ENCODE results near the gene WDFY3.
A peak's percentile ranks its signal among the peaks of the same experiment; 100 is the strongest.
"Not testable (repeated sequence)": the region's sequence is repeated elsewhere in the genome, so short reads cannot be mapped to it uniquely, and the experiment has no call there.

The WDFY3 gene

GRCh38 chr4:84808332-84808731 is 158.2 kb downstream of the WDFY3 start:
- Histone ChIP-seq H3K9me3 (replicated peaks; ENCODE audit: low read length) (no peaks in the 10 kb centered on the region), H3K4me1 (ENCODE audit: control insufficient read depth, insufficient read depth, low read length) (peaks cover 14% of the 10 kb centered on the region), H3K36me3 (ENCODE audit: insufficient read depth, low read length) (peaks cover 23% of the 10 kb centered on the region), H3K4me2 (ENCODE audit: low read length) (no peak overlapping the region), H3K9ac (ENCODE audit: low read depth, low read length) (no peak overlapping the region), H3K4me3 (ENCODE audit: low read length) (no peak overlapping the region), H3K27me3 (ENCODE audit: control insufficient read depth, insufficient read depth, low read length) (no peaks in the 10 kb centered on the region)

- peaks cover 14% of the 10 kb centered on the region for H3K4me1 ChIP-seq (ENCODE audit: control insufficient read depth, insufficient read depth, low read length)
- H3K36me3 ChIP-seq (ENCODE audit: insufficient read depth, low read length) = peaks cover 32% of the 10 kb centered on the region
- not testable (repeated sequence) for H3K4me3 ChIP-seq (ENCODE audit: low read length); H3K9ac ChIP-seq (ENCODE audit: low read depth, low read length); H3K4me2 ChIP-seq (ENCODE audit: low read length); H3K9me3 ChIP-seq (replicated peaks; ENCODE audit: low read length); H3K27me3 ChIP-seq (ENCODE audit: control insufficient read depth, insufficient read depth, low read length)
Measured at GRCh38 chr4:84806541-84806940, 159.9 kb downstream of the WDFY3 start.

- H3K4me2 ChIP-seq (ENCODE audit: low read length) = peak overlapping the region; percentile 33
- peak overlapping the region; percentile 27 for H3K9ac ChIP-seq (ENCODE audit: low read depth, low read length)
- no peaks in the 10 kb centered on the region for H3K9me3 ChIP-seq (replicated peaks; ENCODE audit: low read length)
- no peak overlapping the region for H3K4me3 ChIP-seq (ENCODE audit: low read length)
- H3K4me1 ChIP-seq (ENCODE audit: control insufficient read depth, insufficient read depth, low read length) = peaks cover 23% of the 10 kb centered on the region
- H3K27me3 ChIP-seq (ENCODE audit: control insufficient read depth, insufficient read depth, low read length) = no peaks in the 10 kb centered on the region
- H3K36me3 ChIP-seq (ENCODE audit: insufficient read depth, low read length) = peaks cover 35% of the 10 kb centered on the region
Measured at GRCh38 chr4:84804136-84804535, 162.4 kb downstream of the WDFY3 start.

- Histone ChIP-seq H3K4me2 (ENCODE audit: low read length) (peak overlapping the region; percentile 33), H3K4me3 (ENCODE audit: low read length) (no peak overlapping the region), H3K4me1 (ENCODE audit: control insufficient read depth, insufficient read depth, low read length) (peaks cover 23% of the 10 kb centered on the region), H3K36me3 (ENCODE audit: insufficient read depth, low read length) (peaks cover 32% of the 10 kb centered on the region), H3K9me3 (replicated peaks; ENCODE audit: low read length) (no peaks in the 10 kb centered on the region), H3K9ac (ENCODE audit: low read depth, low read length) (no peak overlapping the region), H3K27me3 (ENCODE audit: control insufficient read depth, insufficient read depth, low read length) (no peaks in the 10 kb centered on the region)
Measured at GRCh38 chr4:84803720-84804119, 162.8 kb downstream of the WDFY3 start.

GRCh38 chr4:84803116-84803515 is 163.4 kb downstream of the WDFY3 start:
- no peaks in the 10 kb centered on the region for H3K9me3 ChIP-seq (replicated peaks; ENCODE audit: low read length)
- no peak overlapping the region for H3K4me3 ChIP-seq (ENCODE audit: low read length)
- H3K4me2 ChIP-seq (ENCODE audit: low read length) = no peak overlapping the region
- H3K4me1 ChIP-seq (ENCODE audit: control insufficient read depth, insufficient read depth, low read length) = peaks cover 23% of the 10 kb centered on the region
- H3K27me3 ChIP-seq (ENCODE audit: control insufficient read depth, insufficient read depth, low read length) = no peaks in the 10 kb centered on the region
- peaks cover 26% of the 10 kb centered on the region for H3K36me3 ChIP-seq (ENCODE audit: insufficient read depth, low read length)
- H3K9ac ChIP-seq (ENCODE audit: low read depth, low read length) = no peak overlapping the region

- peaks cover 23% of the 10 kb centered on the region for H3K4me1 ChIP-seq (ENCODE audit: control insufficient read depth, insufficient read depth, low read length)
- H3K9me3 ChIP-seq (replicated peaks; ENCODE audit: low read length) = no peaks in the 10 kb centered on the region
- H3K4me3 ChIP-seq (ENCODE audit: low read length) = no peak overlapping the region
- H3K27me3 ChIP-seq (ENCODE audit: control insufficient read depth, insufficient read depth, low read length) = no peaks in the 10 kb centered on the region
- H3K36me3 ChIP-seq (ENCODE audit: insufficient read depth, low read length) = peaks cover 23% of the 10 kb centered on the region
- no peak overlapping the region for H3K9ac ChIP-seq (ENCODE audit: low read depth, low read length)
- H3K4me2 ChIP-seq (ENCODE audit: low read length) = no peak overlapping the region
Measured at GRCh38 chr4:84800256-84800655, 166.2 kb downstream of the WDFY3 start.

- Histone ChIP-seq H3K4me2 (ENCODE audit: low read length) (no peak overlapping the region), H3K4me3 (ENCODE audit: low read length) (no peak overlapping the region), H3K27me3 (ENCODE audit: control insufficient read depth, insufficient read depth, low read length) (no peaks in the 10 kb centered on the region), H3K9me3 (replicated peaks; ENCODE audit: low read length) (no peaks in the 10 kb centered on the region), H3K36me3 (ENCODE audit: insufficient read depth, low read length) (peaks cover 27% of the 10 kb centered on the region), H3K4me1 (ENCODE audit: control insufficient read depth, insufficient read depth, low read length) (peaks cover 17% of the 10 kb centered on the region), H3K9ac (ENCODE audit: low read depth, low read length) (no peak overlapping the region)
Measured at GRCh38 chr4:84799318-84799717, 167.2 kb downstream of the WDFY3 start.

- Histone ChIP-seq H3K27me3 (ENCODE audit: control insufficient read depth, insufficient read depth, low read length) (no peaks in the 10 kb centered on the region), H3K9ac (ENCODE audit: low read depth, low read length) (no peak overlapping the region), H3K36me3 (ENCODE audit: insufficient read depth, low read length) (peaks cover 30% of the 10 kb centered on the region), H3K4me2 (ENCODE audit: low read length) (no peak overlapping the region), H3K4me1 (ENCODE audit: control insufficient read depth, insufficient read depth, low read length) (peaks cover 14% of the 10 kb centered on the region), H3K9me3 (replicated peaks; ENCODE audit: low read length) (no peaks in the 10 kb centered on the region), H3K4me3 (ENCODE audit: low read length) (no peak overlapping the region)
Measured at GRCh38 chr4:84796394-84796793, 170.1 kb downstream of the WDFY3 start.

GRCh38 chr4:84792366-84793301 is 173.9 kb downstream of the WDFY3 start:
- Histone ChIP-seq H3K4me3 (ENCODE audit: low read length) (no peak overlapping the region), H3K4me1 (ENCODE audit: control insufficient read depth, insufficient read depth, low read length) (peaks cover 5% of the 10 kb centered on the region), H3K27me3 (ENCODE audit: control insufficient read depth, insufficient read depth, low read length) (no peaks in the 10 kb centered on the region), H3K36me3 (ENCODE audit: insufficient read depth, low read length) (peaks cover 28% of the 10 kb centered on the region), H3K9me3 (replicated peaks; ENCODE audit: low read length) (no peaks in the 10 kb centered on the region), H3K4me2 (ENCODE audit: low read length) (no peak overlapping the region), H3K9ac (ENCODE audit: low read depth, low read length) (no peak overlapping the region)

GRCh38 chr4:84790769-84791565 is 175.5 kb downstream of the WDFY3 start:
- H3K9me3 ChIP-seq (replicated peaks; ENCODE audit: low read length) = no peaks in the 10 kb centered on the region
- H3K27me3 ChIP-seq (ENCODE audit: control insufficient read depth, insufficient read depth, low read length) = no peaks in the 10 kb centered on the region
- H3K36me3 ChIP-seq (ENCODE audit: insufficient read depth, low read length) = peaks cover 45% of the 10 kb centered on the region
- no peak overlapping the region for H3K9ac ChIP-seq (ENCODE audit: low read depth, low read length)
- H3K4me2 ChIP-seq (ENCODE audit: low read length) = no peak overlapping the region
- no peak overlapping the region for H3K4me3 ChIP-seq (ENCODE audit: low read length)
- H3K4me1 ChIP-seq (ENCODE audit: control insufficient read depth, insufficient read depth, low read length) = peaks cover 5% of the 10 kb centered on the region

- H3K36me3 ChIP-seq (ENCODE audit: insufficient read depth, low read length) = peaks cover 63% of the 10 kb centered on the region
- H3K4me3 ChIP-seq (ENCODE audit: low read length) = no peak overlapping the region
- no peak overlapping the region for H3K4me2 ChIP-seq (ENCODE audit: low read length)
- H3K27me3 ChIP-seq (ENCODE audit: control insufficient read depth, insufficient read depth, low read length) = no peaks in the 10 kb centered on the region
- no peaks in the 10 kb centered on the region for H3K4me1 ChIP-seq (ENCODE audit: control insufficient read depth, insufficient read depth, low read length)
- H3K9ac ChIP-seq (ENCODE audit: low read depth, low read length) = no peak overlapping the region
- H3K9me3 ChIP-seq (replicated peaks; ENCODE audit: low read length) = no peaks in the 10 kb centered on the region
Measured at GRCh38 chr4:84786478-84786877, 180.0 kb downstream of the WDFY3 start.
